Measurements from ENCODE around the gene ZFP36L1. TPM values are rescaled to one million over a fixed set of nuclear protein-coding genes. Genes with fewer than 3 reads are reported as not detected.

The ZFP36L1 gene
- total and polyA plus RNA-seq, 9 of the 15 experiments (the other 6 are each of a cell fraction or from before 2014, with no cell fraction given), result 1.3 to 26.6 (median 3.7) TPM

DNA sequence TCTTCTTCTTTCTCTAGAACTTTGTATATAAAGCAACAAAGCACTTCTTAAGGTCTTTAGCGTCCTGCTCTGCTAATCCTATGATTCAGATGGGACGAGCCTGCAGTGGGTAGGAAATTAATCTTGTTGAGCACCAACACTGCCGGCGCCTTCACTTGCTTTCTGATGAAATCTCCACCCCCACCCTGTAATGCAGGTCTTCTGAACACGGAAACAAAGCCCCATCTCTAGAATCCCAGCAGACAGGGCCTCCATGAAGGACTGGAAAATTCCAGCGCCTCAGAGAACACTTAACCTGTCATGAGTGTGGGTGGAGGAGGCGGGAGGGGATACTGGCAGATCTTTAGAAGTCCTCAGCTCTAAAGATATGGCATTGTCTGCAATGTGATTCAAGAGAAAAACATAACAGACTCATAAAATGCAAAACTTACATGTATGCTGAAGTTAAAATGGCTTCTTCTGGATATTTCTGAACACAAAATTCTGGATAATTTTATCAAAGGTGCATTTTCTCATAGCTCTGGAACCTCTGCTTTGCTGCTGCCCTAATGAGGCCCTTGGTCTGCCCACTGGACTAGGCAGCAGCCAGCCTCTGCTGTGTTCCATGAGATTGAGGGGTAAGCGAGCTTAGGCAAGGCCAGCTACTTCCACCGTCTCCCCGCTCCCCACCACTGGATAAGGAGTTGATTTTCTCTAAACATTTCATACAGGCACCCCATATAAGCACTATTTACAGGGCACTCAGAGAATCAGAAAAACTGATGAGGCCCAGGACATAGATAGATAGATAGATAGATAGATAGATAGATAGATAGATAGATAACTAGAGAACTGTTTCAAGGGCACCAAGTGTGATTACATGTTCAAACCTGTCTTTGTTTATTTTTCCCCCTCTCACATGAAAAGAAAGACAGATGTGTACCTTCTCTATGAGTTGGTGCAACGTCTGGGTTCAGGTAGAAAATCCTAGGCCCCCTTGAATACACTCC is 43.1 kb downstream of the ZFP36L1 start (continued):
- TF ChIP-seq SMARCA5 (IDR thresholded peaks at IDR 0.05) (no peak), ZNF764 (CRISPR knock-in tag; IDR thresholded peaks at IDR 0.05; ENCODE audit: low read depth) (no peak), ZNF57 (CRISPR knock-in tag; IDR thresholded peaks at IDR 0.05) (no peak), E2F3 (CRISPR knock-in tag; IDR thresholded peaks at IDR 0.05) (no peak), ZNF24 (IDR thresholded peaks at IDR 0.05) (no peak), ZSCAN29 (IDR thresholded peaks at IDR 0.05) (no peak), HNRNPUL1 (IDR thresholded peaks at IDR 0.05; ENCODE audit: low read length) (no peak), YY1 (IDR thresholded peaks at IDR 0.05; ENCODE audit: borderline replicate concordance in 1 of 3, control insufficient read depth in 1 of 3, extremely low read depth in 1 of 3, insufficient read depth in 3 of 3, insufficient read length in 1 of 3, insufficient replicate concordance in 2 of 3, low read depth in 1 of 3, low read length in 2 of 3) (no peak), SRSF7 (optimal IDR thresholded peaks at IDR 0.05; ENCODE audit: low read depth, low read length) (no peak), KAT8 (IDR thresholded peaks at IDR 0.05; ENCODE audit: low read depth) (no peak), OTX1 (CRISPR knock-in tag; IDR thresholded peaks at IDR 0.05) (no peak), SMARCB1 (IDR thresholded peaks at IDR 0.05; ENCODE audit: insufficient read length, low read depth) (no peak), GTF2F1 (IDR thresholded peaks at IDR 0.05; ENCODE audit: low read depth, low read length) (no peak), CTBP1 (IDR thresholded peaks at IDR 0.05; ENCODE audit: borderline replicate concordance) (no peak), ZNF695 (CRISPR knock-in tag; IDR thresholded peaks at IDR 0.05) (no peak), ETV5 (CRISPR knock-in tag; IDR thresholded peaks at IDR 0.05; ENCODE audit: low read depth) (no peak), BHLHE40 (IDR thresholded peaks at IDR 0.05; ENCODE audit: low read length) (no peak), MAFF (IDR thresholded peaks at IDR 0.05; ENCODE audit: low read length) (no peak)
- TF ChIP-seq, protein P1, sequence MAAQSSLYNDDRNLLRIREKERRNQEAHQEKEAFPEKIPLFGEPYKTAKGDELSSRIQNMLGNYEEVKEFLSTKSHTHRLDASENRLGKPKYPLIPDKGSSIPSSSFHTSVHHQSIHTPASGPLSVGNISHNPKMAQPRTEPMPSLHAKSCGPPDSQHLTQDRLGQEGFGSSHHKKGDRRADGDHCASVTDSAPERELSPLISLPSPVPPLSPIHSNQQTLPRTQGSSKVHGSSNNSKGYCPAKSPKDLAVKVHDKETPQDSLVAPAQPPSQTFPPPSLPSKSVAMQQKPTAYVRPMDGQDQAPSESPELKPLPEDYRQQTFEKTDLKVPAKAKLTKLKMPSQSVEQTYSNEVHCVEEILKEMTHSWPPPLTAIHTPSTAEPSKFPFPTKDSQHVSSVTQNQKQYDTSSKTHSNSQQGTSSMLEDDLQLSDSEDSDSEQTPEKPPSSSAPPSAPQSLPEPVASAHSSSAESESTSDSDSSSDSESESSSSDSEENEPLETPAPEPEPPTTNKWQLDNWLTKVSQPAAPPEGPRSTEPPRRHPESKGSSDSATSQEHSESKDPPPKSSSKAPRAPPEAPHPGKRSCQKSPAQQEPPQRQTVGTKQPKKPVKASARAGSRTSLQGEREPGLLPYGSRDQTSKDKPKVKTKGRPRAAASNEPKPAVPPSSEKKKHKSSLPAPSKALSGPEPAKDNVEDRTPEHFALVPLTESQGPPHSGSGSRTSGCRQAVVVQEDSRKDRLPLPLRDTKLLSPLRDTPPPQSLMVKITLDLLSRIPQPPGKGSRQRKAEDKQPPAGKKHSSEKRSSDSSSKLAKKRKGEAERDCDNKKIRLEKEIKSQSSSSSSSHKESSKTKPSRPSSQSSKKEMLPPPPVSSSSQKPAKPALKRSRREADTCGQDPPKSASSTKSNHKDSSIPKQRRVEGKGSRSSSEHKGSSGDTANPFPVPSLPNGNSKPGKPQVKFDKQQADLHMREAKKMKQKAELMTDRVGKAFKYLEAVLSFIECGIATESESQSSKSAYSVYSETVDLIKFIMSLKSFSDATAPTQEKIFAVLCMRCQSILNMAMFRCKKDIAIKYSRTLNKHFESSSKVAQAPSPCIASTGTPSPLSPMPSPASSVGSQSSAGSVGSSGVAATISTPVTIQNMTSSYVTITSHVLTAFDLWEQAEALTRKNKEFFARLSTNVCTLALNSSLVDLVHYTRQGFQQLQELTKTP (IDR thresholded peaks at IDR 0.05; ENCODE audit: low read depth in 1 of 2, partially characterized antibody in 2 of 2), result peak in 1 of 2 experiments; percentile 33
- TF ChIP-seq, protein P2, sequence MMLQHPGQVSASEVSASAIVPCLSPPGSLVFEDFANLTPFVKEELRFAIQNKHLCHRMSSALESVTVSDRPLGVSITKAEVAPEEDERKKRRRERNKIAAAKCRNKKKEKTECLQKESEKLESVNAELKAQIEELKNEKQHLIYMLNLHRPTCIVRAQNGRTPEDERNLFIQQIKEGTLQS (IDR thresholded peaks at IDR 0.05), result peak; percentile 71
- TF ChIP-seq, protein P2 (CRISPR knock-in tag; conservative IDR thresholded peaks at IDR 0.05), result no peak
- TF ChIP-seq, protein P3, sequence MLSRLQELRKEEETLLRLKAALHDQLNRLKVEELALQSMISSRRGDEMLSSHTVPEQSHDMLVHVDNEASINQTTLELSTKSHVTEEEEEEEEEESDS (CRISPR knock-in tag; IDR thresholded peaks at IDR 0.05), result no peak
- TF ChIP-seq, protein P4, sequence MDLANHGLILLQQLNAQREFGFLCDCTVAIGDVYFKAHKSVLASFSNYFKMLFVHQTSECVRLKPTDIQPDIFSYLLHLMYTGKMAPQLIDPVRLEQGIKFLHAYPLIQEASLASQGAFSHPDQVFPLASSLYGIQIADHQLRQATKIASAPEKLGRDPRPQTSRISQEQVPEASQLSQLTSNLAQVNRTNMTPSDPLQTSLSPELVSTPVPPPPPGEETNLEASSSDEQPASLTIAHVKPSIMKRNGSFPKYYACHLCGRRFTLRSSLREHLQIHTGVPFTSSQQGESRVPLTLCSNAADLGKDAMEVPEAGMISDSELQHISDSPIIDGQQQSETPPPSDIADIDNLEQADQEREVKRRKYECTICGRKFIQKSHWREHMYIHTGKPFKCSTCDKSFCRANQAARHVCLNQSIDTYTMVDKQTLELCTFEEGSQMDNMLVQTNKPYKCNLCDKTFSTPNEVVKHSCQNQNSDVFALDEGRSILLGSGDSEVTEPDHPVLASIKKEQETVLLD (IDR thresholded peaks at IDR 0.05), result 0 out of 2 replicates have a peak, but pooled peaks have one; percentile 48
